ENCODE data around the gene A3GALT2. TPM values are rescaled to one million over a fixed set of nuclear protein-coding genes. Genes with fewer than 3 reads are reported as not detected.

Gene A3GALT2
- polyA plus RNA-seq, 1 donor, result not detected

- DNase-seq, result no peak
Observed at GRCh38 chr1:33331444-33332356, 10.8 kb upstream of the A3GALT2 start.

- DNase-seq, result no peak
Observed at GRCh38 chr1:33330906-33331305, 10.0 kb upstream of the A3GALT2 start.

- DNase-seq, result no peak
Observed at GRCh38 chr1:33330361-33330890, 9.5 kb upstream of the A3GALT2 start.

GRCh38 chr1:33329600-33330305, 8.9 kb upstream of the A3GALT2 start:
- no peak for DNase-seq

GRCh38 chr1:33328817-33329216, 7.9 kb upstream of the A3GALT2 start:
- DNase-seq, result no peak

GRCh38 chr1:33327587-33328325, 6.9 kb upstream of the A3GALT2 start:
- DNase-seq, result no peak

GRCh38 chr1:33326785-33327184, 5.9 kb upstream of the A3GALT2 start:
- DNase-seq, result no peak

- DNase-seq, result no peak
Observed at GRCh38 chr1:33324677-33325575, 4.0 kb upstream of the A3GALT2 start.

GRCh38 chr1:33323663-33324477, 3.0 kb upstream of the A3GALT2 start:
- DNase-seq, result no peak

GRCh38 chr1:33322870-33323585, 2.1 kb upstream of the A3GALT2 start:
- DNase-seq, result no peak

GRCh38 chr1:33322109-33322508, 1.2 kb upstream of the A3GALT2 start:
- DNase-seq, result no peak

GRCh38 chr1:33321178-33321577, 280 bp upstream of the A3GALT2 start:
- no peak for DNase-seq

- no peak for DNase-seq
Observed at GRCh38 chr1:33319949-33320618, 814 bp downstream of the A3GALT2 start.

GRCh38 chr1:33319186-33319948, 1.5 kb downstream of the A3GALT2 start:
- DNase-seq, result no peak

- no peak for DNase-seq
Observed at GRCh38 chr1:33317946-33318345, 3.0 kb downstream of the A3GALT2 start.

- no peak for DNase-seq
Observed at GRCh38 chr1:33317354-33317753, 3.5 kb downstream of the A3GALT2 start.

- no peak for DNase-seq
Observed at GRCh38 chr1:33316601-33317000, 4.3 kb downstream of the A3GALT2 start.

- no peak for DNase-seq
Observed at GRCh38 chr1:33314416-33314815, 6.5 kb downstream of the A3GALT2 start.

GRCh38 chr1:33312413-33312749, 8.5 kb downstream of the A3GALT2 start:
- DNase-seq, result no peak

Measured in hindlimb muscle (tissue), 1 donor.